HG03565 (cell line): ENCODE measurements around the gene STK26.
"Not testable (repeated sequence)": the region's sequence is repeated elsewhere in the genome, so short reads cannot be mapped to it uniquely, and the experiment has no call there.

Experiments used
- ATAC-seq: cut with Tn5 transposase; IDR thresholded peaks from one replicate; pipeline ENCODE4 v1.9.1; 2021; ENCODE audit warnings: mild to moderate bottlenecking, moderate library complexity; ENCODE audit not compliant: unreplicated experiment

Gene STK26

DNA sequence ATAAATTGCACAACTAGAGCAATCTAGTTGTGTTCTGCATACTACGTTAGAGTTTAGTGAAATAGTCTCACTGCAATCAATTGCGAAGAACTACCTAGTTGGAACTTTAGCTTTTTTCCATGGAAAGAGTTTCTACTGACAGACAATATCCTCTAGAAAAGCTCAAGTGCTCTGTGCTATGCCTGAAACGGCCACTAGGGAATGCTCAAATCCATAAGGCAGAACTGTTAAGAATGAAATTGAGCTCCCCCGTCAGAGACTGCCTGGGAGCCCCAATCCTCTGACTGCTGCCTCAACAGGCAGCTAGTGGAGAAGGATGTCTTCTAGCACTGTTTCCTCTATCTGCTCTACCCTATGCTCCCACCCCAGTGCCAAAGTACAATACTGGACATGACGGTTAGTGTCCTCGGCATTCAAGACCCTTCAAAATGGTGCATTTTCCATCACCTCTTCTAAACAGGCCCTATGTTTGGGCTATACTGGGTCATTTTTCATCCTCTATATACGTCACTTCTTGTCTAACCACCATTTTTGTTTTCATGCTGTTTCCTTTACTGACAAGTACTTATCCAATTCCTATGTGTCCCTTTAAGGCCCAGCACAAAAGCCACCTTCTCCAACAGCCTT, 69.5 kb downstream of the STK26 start:
- ATAC-seq, result peak; percentile 83

DNA sequence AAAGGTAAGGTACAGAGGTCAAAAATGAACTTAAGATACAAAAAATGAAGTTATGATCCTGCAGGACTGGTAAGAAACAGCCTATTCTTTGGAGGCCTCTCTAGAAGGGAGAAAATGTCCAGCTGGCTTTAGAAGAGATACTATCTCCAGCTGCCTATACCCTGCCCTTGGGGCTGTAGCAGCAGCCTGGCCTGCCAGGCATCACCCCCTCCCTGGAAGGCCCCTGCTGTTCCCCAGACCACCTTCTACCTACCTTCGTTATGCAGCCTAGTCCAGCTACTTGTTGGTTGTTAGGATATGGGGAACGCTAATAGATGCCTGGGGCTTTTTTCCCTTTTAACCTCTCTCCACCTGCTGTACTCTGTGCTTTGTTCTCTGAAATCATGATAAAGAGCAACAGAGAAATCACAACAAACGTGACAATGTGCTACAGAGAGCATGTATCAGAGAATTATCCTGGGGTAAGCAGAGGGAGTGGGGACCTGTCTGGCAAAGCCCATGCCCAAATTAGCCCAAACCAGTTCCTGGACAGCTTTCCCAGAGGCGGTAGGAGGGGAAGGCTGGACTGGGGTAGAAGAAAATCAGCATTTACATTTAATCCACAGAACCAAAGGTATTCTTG, 70.2 kb downstream of the STK26 start:
- no peak for ATAC-seq

DNA sequence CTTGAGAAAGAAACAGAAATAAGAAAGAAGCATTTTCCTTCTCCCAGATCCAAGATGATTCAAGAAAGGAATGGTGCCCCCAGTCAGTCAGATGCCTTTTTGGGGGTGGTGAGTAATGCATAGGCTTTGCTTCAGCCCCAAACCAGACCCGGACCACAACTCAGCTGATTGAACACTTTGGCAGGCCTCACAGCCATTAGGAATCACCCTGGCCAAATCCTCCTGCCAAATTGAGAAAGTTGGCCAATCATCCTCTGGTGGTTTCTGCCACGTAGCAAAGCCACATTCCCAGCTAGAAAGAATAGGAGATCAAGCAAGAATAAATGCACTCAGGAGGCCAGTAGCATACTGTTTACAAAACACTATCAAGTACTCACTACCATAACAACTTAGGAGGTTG, 71.1 kb downstream of the STK26 start:
- ATAC-seq, result no peak

DNA sequence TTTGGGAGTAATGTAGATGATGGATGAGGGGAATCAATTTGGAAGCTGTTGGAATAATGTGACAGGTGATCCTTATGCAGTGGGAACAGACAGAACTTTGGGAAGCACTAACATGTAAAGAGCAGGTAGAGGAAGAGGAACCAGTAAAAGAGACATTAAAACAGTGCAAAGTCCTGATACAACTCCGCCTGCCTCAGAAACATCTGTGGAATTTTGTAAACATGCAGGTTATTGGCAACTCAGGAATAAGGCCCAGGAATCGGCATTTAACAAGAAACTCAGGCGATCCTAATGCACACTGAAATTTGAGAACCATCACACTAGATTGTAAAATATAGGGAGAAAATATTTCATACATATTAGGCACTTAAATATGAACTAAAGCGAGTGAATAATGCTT, 75.6 kb downstream of the STK26 start:
- not testable (repeated sequence) for ATAC-seq

DNA sequence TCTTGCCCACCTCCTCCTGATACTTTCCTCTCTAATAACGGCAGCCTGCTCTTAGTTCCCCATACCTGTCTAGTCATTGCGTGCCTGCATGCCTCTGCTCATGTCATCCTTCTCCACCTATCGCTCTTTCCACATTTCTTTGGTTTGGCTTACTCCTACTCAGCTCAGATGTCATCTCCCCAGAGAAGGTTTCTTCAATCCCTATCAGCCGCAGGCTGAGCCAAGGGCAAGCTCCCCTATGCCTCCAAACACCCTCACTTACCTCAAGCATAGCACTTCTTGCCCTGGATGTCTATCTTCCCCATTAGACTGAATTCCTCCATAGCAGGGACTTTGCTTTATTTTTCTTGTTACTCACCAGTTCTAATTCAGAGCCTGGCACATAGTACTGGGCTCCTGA, 78.1 kb downstream of the STK26 start:
- ATAC-seq, result no peak

DNA sequence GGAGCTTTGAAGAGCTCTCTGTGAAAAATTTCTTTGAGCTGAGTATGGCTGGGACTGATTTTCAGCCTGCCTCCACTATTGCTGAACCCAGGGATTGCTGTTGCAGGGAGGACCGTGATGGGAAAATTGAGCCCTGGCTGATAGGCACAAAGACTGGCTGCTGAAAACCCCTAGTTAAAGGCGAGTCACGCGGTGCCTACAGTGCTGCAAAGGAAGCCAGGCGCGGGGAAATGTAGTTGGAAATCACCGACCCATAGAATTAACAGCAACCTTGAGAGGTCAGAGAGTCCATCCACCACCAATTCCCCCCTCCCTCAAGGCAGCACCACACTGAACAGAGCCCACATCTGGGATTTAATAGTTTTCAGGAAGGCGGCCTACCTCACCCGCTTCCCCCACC, 78.7 kb downstream of the STK26 start:
- no peak for ATAC-seq

DNA sequence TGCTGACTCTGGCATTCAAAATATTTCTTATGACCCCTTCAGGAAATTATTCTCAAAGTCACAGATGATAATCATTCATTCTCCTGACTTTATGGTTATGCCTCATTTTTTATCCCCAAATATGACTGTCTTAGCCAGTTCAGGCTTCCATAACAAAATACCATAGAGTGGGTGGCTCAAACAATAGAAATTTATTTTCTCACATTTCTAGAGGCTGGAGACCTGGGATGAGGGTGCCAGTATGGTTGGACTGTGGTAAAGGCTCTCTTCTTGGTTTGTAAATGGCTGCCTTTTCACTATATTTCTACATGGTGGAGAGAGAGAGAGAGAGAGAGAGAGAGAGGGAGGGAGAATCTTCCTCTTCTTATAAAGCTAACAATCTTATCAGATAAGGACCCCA, 84.2 kb downstream of the STK26 start:
- no peak for ATAC-seq

DNA sequence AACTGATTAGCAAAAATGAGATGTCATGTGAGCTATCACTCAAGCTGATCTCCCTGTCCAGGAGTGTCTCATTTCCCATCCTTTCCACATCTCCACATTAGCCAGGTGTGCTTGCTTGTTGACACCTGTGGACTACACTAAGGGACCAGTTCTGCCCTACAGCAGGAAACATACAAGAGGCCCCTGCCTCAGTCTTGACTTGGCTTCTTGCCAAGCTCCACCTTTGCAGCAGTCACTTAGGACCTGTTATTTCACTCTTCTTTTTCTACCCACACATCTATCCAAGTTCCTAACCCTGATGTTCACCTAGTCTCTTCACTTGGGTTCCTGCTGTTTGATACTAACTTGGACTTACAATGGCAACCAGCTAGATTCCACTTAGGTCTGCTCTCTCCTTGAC, 91.5 kb downstream of the STK26 start:
- no peak for ATAC-seq

DNA sequence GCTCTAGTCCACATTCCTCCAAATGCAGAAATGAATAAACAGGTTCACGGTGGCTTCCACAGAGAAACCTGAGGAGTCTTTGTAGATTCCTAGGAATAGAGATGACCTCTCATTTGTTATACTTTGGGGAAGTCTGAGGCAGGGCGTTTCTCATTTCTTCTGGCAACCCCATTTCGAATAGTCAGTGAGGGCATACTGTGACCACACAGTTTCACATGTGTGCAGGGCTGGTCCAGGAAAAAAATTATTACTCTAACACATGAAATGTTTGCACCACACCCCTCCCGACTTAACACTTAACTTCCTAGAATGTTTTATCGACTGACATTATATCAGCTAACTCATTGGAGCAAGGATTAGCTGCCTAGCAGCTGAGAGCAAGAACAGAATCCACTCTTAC, 92.7 kb downstream of the STK26 start:
- no peak for ATAC-seq

DNA sequence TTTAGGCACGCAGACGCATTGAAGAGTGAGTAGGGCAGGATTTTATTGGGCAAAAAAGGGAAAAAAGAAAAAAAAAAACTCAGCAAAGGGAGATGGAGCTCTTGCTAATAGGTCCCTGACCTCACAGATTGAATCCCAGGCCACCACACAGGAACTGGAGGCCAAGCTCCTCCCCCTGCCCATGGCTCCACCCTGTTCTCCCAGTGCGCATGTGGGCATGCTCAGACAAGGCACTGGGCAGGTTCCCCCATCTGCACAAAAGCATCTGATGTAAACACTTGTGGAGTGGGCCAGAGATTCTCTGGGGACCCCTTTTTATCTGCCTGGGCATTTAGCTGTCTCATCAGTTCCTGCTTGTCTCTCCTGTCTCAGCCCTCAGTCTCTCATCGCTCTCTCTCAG, 95.3 kb downstream of the STK26 start:
- ATAC-seq, result no peak

DNA sequence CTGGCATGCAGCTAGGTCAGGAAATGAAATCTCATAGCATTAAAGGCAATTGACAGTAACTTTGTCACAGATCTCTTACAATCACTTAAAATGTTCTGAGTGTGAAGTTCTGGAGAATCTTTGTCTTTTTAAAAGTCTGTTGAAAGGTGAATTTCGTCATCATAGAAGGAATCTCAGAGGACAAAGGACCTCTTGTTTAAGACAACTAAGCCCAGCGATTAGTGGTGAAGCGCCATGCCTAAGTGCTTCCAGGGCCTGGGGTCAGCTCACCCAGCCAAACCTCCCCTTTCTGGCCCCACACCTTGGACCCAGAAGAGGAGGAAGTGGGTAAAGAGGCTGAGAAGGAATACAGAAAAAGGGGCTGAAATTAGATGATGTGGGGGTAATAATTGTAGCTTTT, 96.2 kb downstream of the STK26 start:
- ATAC-seq, result no peak

DNA sequence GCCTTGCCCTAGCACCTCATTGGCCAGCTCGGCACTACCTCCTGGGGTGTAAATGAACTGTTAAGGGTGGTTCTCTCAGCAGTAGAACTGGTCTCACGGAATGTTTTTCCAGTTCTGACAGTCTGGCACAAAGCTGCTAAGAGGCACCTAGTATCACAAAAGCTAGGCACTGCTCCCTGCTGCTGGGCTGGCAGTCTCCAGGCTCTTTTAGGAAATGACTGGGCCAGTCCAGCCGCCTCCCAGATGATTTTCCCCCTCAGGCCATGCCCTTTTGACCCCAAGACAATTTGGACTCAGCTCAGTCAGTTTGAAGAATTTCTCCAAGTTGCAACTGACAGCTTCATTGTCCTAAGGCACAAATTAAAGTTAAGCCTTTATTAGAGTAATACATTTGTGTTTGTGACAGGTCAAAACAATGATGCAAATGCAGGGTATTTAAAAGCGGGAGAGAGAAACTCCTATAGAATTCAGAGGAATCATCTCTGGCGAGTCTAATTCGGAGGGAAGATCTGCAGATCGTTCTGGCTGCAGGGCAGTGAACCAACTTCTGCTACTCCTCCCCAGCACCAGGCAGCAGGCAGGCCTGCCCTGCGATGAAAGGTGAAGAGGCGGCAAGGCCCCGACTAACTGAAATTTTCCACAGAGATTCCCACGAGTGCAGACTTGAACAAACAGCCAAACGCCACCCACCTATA, 96.9 kb downstream of the STK26 start:
- no peak for ATAC-seq

DNA sequence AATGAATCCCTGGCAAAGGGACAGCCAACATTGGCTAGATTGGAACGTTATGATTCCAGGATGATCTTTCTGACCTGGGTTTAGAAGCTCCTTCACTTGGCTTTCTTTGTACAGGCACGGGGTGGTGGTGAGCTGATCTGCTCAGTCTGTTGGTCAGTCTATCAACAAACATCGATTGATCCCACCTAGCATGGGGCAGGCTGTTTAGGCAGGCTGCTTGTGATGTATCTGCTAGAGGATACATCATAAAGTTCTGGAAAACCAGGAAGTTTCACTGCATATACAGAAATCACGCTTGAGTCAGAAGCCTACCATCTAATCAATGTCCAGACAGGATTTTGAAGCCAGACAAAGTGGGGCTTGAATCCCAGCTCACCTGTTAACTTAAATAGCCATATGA, 97.8 kb downstream of the STK26 start:
- ATAC-seq, result no peak
